Colonic mucosa (tissue), 4 donors: Measurements from ENCODE around the gene CPA4. TPM values are rescaled to one million over a fixed set of nuclear protein-coding genes. Genes with fewer than 3 reads are reported as not detected.

Experiments
- DNase-seq: peaks from one replicate; pipeline ENCODE4 v3.0.0-alpha.2; 2020
- H3K27ac ChIP-seq: fragments of 200-600 bp; one replicate; pipeline ENCODE4 v1.8.0; 2021
- H3K27me3 ChIP-seq: fragments of 200-600 bp; one replicate; pipeline ENCODE4 v1.8.0; 2021
- H3K36me3 ChIP-seq: fragments of 200-600 bp; one replicate; pipeline ENCODE4 v1.8.0; 2021
- H3K4me1 ChIP-seq: fragments of 200-600 bp; one replicate; pipeline ENCODE4 v1.8.0; 2021; ENCODE audit warnings: mild to moderate bottlenecking
- H3K4me3 ChIP-seq: fragments of 200-600 bp; one replicate; pipeline ENCODE4 v1.8.0; 2021
- H3K9ac ChIP-seq, 2 donors: one replicate each; pipeline ENCODE4 v1.7.0; 2013; ENCODE audit warnings: control low read depth in 2 of 2, low read depth in 2 of 2, low read length in 2 of 2
- H3K9me3 ChIP-seq: fragments of 200-600 bp; one replicate; pipeline ENCODE4 v1.8.0; 2021
- CTCF ChIP-seq: fragments of 200-600 bp; IDR thresholded peaks from one replicate; pipeline ENCODE4 v1.8.0; 2022; ENCODE audit warnings: antibody characterized with exemption, mild to moderate bottlenecking
- intact Hi-C: fragments of 100-400 bp; cut with DNase I; formaldehyde crosslinking; loops from one replicate; pipeline ENCODE4 v1.14.1; 2022
- total RNA-seq, 2 donors: library from RNA; stranded (reverse); fragmentation: NEBNext Ultra II Directional in 1 of 2; extraction: Animal tissue kit (Norgen Biotek cat#: 25700) in 1 of 2; gene quantifications; one replicate each; pipeline ENCODE4 v1.2.1, GENCODE V29; 2021
- donor health status: healthy.
- donor health status: DM: no; HTN: no; CAD: no.
- donor health status: DM: no; HTN: no; CAD: no.

CPA4 gene
- total RNA-seq, 2 donors from 2014 or later: not detected

GRCh38 chr7:130281260-130281659 lies 11.7 kb upstream of the CPA4 start:
- H3K9me3 ChIP-seq: no peaks in the 10 kb centered on the region
- intact Hi-C loops: no loop called here
- no peaks in the 10 kb centered on the region for H3K36me3 ChIP-seq
- no peaks in the 10 kb centered on the region for H3K4me1 ChIP-seq
- DNase-seq: no peak
- no peaks in the 10 kb centered on the region for H3K27me3 ChIP-seq
- no peak overlapping the region for H3K27ac ChIP-seq
- TF ChIP-seq CTCF: no peak
- no peak overlapping the region for H3K4me3 ChIP-seq
- H3K9ac ChIP-seq: no peak overlapping the region

- intact Hi-C loops: no loop called here
- Histone ChIP-seq H3K4me1 (no peaks in the 10 kb centered on the region), H3K4me3 (no peak overlapping the region), H3K36me3 (no peaks in the 10 kb centered on the region), H3K27ac (no peak overlapping the region), H3K9ac (no peak overlapping the region), H3K27me3 (no peaks in the 10 kb centered on the region), H3K9me3 (no peaks in the 10 kb centered on the region)
- no peak for TF ChIP-seq CTCF
- no peak for DNase-seq
Measured at GRCh38 chr7:130286881-130287280, 6.1 kb upstream of the CPA4 start.

- Histone ChIP-seq H3K4me3 (no peak overlapping the region), H3K36me3 (no peaks in the 10 kb centered on the region), H3K4me1 (no peaks in the 10 kb centered on the region), H3K9me3 (no peaks in the 10 kb centered on the region), H3K27ac (no peak overlapping the region), H3K27me3 (no peaks in the 10 kb centered on the region), H3K9ac (no peak overlapping the region)
- no peak for DNase-seq
- intact Hi-C loops: no loop called here
- TF ChIP-seq CTCF: no peak
Measured at GRCh38 chr7:130288168-130288567, 4.8 kb upstream of the CPA4 start.

GRCh38 chr7:130288829-130289228 lies 4.1 kb upstream of the CPA4 start:
- DNase-seq: no peak
- no peak overlapping the region for H3K4me3 ChIP-seq
- no peaks in the 10 kb centered on the region for H3K36me3 ChIP-seq
- H3K4me1 ChIP-seq: no peaks in the 10 kb centered on the region
- no peak overlapping the region for H3K9ac ChIP-seq
- intact Hi-C loops: no loop called here
- TF ChIP-seq CTCF: no peak
- H3K9me3 ChIP-seq: no peaks in the 10 kb centered on the region
- H3K27ac ChIP-seq: no peak overlapping the region
- no peaks in the 10 kb centered on the region for H3K27me3 ChIP-seq

GRCh38 chr7:130289478-130289877 lies 3.5 kb upstream of the CPA4 start:
- no peak overlapping the region for H3K9ac ChIP-seq
- no peak for DNase-seq

More at GRCh38 chr7:130289478-130289877, 3.5 kb upstream of the CPA4 start:
- Histone ChIP-seq H3K4me3 (no peak overlapping the region), H3K36me3 (no peaks in the 10 kb centered on the region), H3K27me3 (no peaks in the 10 kb centered on the region), H3K9me3 (no peaks in the 10 kb centered on the region), H3K4me1 (no peaks in the 10 kb centered on the region), H3K27ac (no peak overlapping the region)
- intact Hi-C loops: no loop called here
- no peak for TF ChIP-seq CTCF
